OCI-LY1 (cell line): Measurements from ENCODE around the gene TRIP13.

ENCODE experiments used
- H2AFZ ChIP-seq: fragments of 200-600 bp; sonication (generic), shearing (Covaris generic); 2 replicates; pipeline ENCODE4 v1.6.0; 2014; ENCODE audit warnings: antibody characterized with exemption, mild to moderate bottlenecking, low read length
- H3F3A ChIP-seq: fragments of 200-600 bp; sonication (generic), shearing (Covaris generic); 2 replicates; pipeline ENCODE4 v1.6.0; 2014; ENCODE audit warnings: mild to moderate bottlenecking, antibody characterized with exemption, low read length, moderate library complexity; ENCODE audit not compliant: insufficient read depth
- H3K27ac ChIP-seq: fragments of 200-600 bp; sonication (generic); 2 replicates; pipeline ENCODE4 v1.5.1; 2014; ENCODE audit warnings: low read length, mixed run types, mild to moderate bottlenecking, low read depth; ENCODE audit not compliant: poor library complexity, severe bottlenecking
- H3K27me3 ChIP-seq: fragments of 200-600 bp; sonication (generic); 2 replicates; pipeline ENCODE4 v1.6.0; 2014; ENCODE audit warnings: antibody characterized with exemption, mild to moderate bottlenecking, low read length, moderate library complexity; ENCODE audit not compliant: insufficient read depth
- H3K36me3 ChIP-seq: fragments of 200-600 bp; sonication (generic); 2 replicates; pipeline ENCODE4 v1.6.1; 2014; ENCODE audit warnings: mild to moderate bottlenecking, antibody characterized with exemption, low read length, moderate library complexity, mixed read lengths; ENCODE audit not compliant: insufficient read depth
- H3K4me1 ChIP-seq: fragments of 200-600 bp; sonication (generic); 2 replicates; pipeline ENCODE4 v1.5.1; 2014; ENCODE audit warnings: mild to moderate bottlenecking, low read length, moderate library complexity; ENCODE audit not compliant: insufficient read depth, severe bottlenecking
- H3K4me2 ChIP-seq: fragments of 200-600 bp; sonication (generic), shearing (Covaris generic); 2 replicates; pipeline ENCODE4 v1.6.1; 2014; ENCODE audit warnings: low read length
- H3K4me3 ChIP-seq: fragments of 200-600 bp; sonication (generic); 2 replicates; pipeline ENCODE4 v1.5.1; 2014; ENCODE audit warnings: low read length, low read depth, mild to moderate bottlenecking, mixed read lengths; ENCODE audit not compliant: poor library complexity, severe bottlenecking
- H3K79me2 ChIP-seq: fragments of 200-600 bp; shearing (Covaris generic); 2 replicates; pipeline ENCODE4 v1.6.1; 2016; ENCODE audit warnings: mixed run types, low read length, mixed read lengths; ENCODE audit not compliant: insufficient read depth
- H3K9ac ChIP-seq: fragments of 200-600 bp; sonication (generic), shearing (Covaris generic); 2 replicates; pipeline ENCODE4 v1.6.1; 2014; ENCODE audit warnings: mild to moderate bottlenecking, low read length, mixed read lengths
- H3K9me2 ChIP-seq: fragments of 200-600 bp; sonication (generic), shearing (Covaris generic); 2 replicates; pipeline ENCODE4 v1.6.1; 2014; ENCODE audit warnings: low read depth, mild to moderate bottlenecking, low read length, mixed read lengths
- H3K9me3 ChIP-seq: fragments of 200-600 bp; shearing (Covaris generic); 2 replicates; pipeline ENCODE4 v1.6.1; 2014; ENCODE audit warnings: low read length, mixed read lengths
- H4K20me1 ChIP-seq: fragments of 200-600 bp; sonication (generic), shearing (Covaris generic); 2 replicates; pipeline ENCODE4 v1.6.0; 2016; ENCODE audit warnings: mild to moderate bottlenecking, low read length; ENCODE audit not compliant: insufficient read depth
- CTCF ChIP-seq: fragments of 200-600 bp; sonication (generic), shearing (Covaris generic); IDR thresholded peaks from 2 replicates; pipeline ENCODE4 v1.5.1; 2017; ENCODE audit warnings: mild to moderate bottlenecking, antibody characterized with exemption, low read length, moderate library complexity, mixed read lengths
- EZH2 ChIP-seq: fragments of 200-600 bp; sonication (generic), shearing (Covaris generic); IDR thresholded peaks from 2 replicates; pipeline ENCODE4 v1.8.0; 2017; ENCODE audit warnings: borderline replicate concordance, mixed run types, mild to moderate bottlenecking, antibody characterized with exemption, low read length, moderate library complexity, mixed read lengths

TRIP13 gene

DNA sequence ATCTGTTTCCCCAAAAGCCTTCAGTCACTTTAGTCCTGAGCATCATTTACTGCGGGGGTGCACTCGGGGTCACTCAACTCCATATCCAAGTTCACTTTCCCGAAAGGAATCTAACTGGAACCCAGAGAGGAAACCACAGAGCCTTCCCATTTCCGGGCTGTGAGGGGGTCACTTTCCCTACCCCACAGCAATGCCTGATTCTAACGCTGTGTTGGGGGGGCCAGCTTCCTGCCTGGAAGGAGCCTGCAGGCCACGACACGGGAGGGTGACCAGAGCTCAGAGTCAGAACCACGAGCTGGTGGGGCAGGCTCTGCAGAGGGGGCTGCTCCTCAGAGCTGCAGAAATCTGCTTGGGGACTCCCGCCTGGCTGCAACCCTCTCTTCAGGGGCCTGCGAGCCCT lies 20.4 kb upstream of the TRIP13 start:
- no peaks in the 10 kb centered on the region for H3K79me2 ChIP-seq
- H3F3A ChIP-seq = no peaks in the 10 kb centered on the region
- no peak overlapping the region for H3K4me3 ChIP-seq
- H3K9me2 ChIP-seq = no peaks in the 10 kb centered on the region
- no peak overlapping the region for H3K4me2 ChIP-seq
- H3K4me1 ChIP-seq = no peaks in the 10 kb centered on the region
- H3K27me3 ChIP-seq = no peaks in the 10 kb centered on the region
- peaks cover 95% of the 10 kb centered on the region for H3K36me3 ChIP-seq
- H4K20me1 ChIP-seq = no peaks in the 10 kb centered on the region
- H3K27ac ChIP-seq = no peak overlapping the region
- H2AFZ ChIP-seq = no peak overlapping the region
- TF ChIP-seq EZH2 (no peak), CTCF (no peak)
- H3K9me3 ChIP-seq = no peaks in the 10 kb centered on the region
- H3K9ac ChIP-seq = no peak overlapping the region

GRCh38 chr5:873328-873727 lies 19.4 kb upstream of the TRIP13 start:
- H3K36me3 ChIP-seq = peaks cover 94% of the 10 kb centered on the region

DNA sequence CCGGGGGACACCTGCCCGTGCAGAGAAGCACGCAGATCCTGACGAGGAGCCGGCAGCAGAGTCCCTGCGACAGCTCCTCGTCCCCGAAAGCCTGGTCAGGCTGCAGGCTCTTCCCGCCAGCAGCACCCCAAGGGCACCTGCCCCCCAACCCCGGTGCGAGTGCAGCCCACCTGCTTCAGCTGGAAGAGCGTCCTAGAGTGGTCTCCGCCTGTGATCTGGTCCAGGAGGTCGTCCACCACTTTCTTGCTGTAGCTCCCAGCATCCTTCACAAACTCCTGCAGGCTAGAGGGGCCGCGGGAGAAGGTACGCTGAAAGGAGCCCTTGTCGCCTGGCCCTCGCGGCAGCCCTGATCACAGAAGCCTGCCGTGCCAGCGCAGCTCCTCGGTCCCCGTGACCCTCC lies 16.8 kb upstream of the TRIP13 start:
- H3K9ac ChIP-seq = no peak overlapping the region
- peaks cover 72% of the 10 kb centered on the region for H3K36me3 ChIP-seq

More at GRCh38 chr5:873328-873727, 19.4 kb upstream of the TRIP13 start:
- Histone ChIP-seq H3K27ac (no peak overlapping the region), H3K79me2 (no peaks in the 10 kb centered on the region), H3K4me1 (no peaks in the 10 kb centered on the region), H3K4me3 (no peak overlapping the region), H3F3A (no peaks in the 10 kb centered on the region), H3K9ac (no peak overlapping the region), H3K27me3 (no peaks in the 10 kb centered on the region), H3K9me3 (no peaks in the 10 kb centered on the region), H3K9me2 (no peaks in the 10 kb centered on the region), H4K20me1 (no peaks in the 10 kb centered on the region), H3K4me2 (no peak overlapping the region), H2AFZ (no peak overlapping the region)
- TF ChIP-seq EZH2 (no peak), CTCF (no peak)

More for the DNA sequence above, 16.8 kb upstream of the TRIP13 start:
- no peaks in the 10 kb centered on the region for H3K27me3 ChIP-seq
- no peak overlapping the region for H2AFZ ChIP-seq
- no peaks in the 10 kb centered on the region for H3K79me2 ChIP-seq
- H3K4me3 ChIP-seq = no peak overlapping the region
- no peaks in the 10 kb centered on the region for H3K9me3 ChIP-seq
- H3K4me1 ChIP-seq = no peaks in the 10 kb centered on the region
- H4K20me1 ChIP-seq = no peaks in the 10 kb centered on the region
- no peak for TF ChIP-seq EZH2
- TF ChIP-seq CTCF = no peak
- no peak overlapping the region for H3K4me2 ChIP-seq
- no peaks in the 10 kb centered on the region for H3K9me2 ChIP-seq
- H3F3A ChIP-seq = no peaks in the 10 kb centered on the region
- H3K27ac ChIP-seq = no peak overlapping the region
